HG03025 (cell line): ENCODE measurements around the gene DAZAP1.
A peak's percentile ranks its signal among the peaks of the same experiment; 100 is the strongest.
"Not testable (repeated sequence)": the region's sequence is repeated elsewhere in the genome, so short reads cannot be mapped to it uniquely, and the experiment has no call there.

Experiments
- ATAC-seq: cut with Tn5 transposase; IDR thresholded peaks from one replicate; pipeline ENCODE4 v1.9.1; 2021; ENCODE audit warnings: mild to moderate bottlenecking, moderate library complexity; ENCODE audit not compliant: unreplicated experiment, low FRiP score

DAZAP1 gene

GRCh38 chr19:1469255-1470054 lies 62.1 kb downstream of the DAZAP1 start:
- ATAC-seq, result no peak

- no peak for ATAC-seq
These were observed 62.6 kb downstream of the DAZAP1 start for GRCh38 chr19:1470055-1470304.

DNA sequence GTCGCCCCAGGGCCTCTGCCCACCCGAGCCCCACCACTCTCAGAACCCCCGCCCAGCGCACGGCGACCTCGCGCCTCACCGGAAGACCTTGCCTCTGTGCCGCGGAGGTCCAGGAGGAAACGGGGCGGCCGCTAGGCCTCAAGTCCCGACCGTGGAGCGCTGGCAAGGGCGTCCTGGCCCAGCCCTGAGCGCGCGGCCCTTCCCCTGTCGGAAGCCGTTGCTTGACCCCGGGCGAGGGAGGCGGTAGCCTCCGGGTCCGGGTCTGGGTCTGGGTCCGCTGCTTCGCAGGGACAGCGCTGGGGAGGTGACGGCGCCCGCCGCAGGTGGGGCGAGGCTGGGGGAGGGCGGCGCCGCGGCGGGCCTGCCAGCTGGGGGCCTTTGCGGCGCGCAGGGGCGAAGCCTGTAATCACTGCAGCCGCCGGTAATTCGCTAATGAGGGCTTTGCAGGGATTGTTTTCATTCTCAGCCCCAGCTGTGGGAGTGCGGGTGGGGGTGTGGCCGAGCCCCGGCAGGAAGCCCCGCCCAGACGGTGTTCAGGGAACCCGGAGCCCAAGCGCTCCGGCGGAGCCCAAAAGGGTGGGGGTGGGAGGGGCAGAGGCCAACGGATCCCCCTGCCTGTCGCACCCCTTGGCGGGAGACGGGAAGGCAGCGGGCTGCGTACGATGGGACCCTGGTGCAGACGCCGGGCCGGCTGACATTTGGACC lies 63.1 kb downstream of the DAZAP1 start:
- no peak for ATAC-seq

DNA sequence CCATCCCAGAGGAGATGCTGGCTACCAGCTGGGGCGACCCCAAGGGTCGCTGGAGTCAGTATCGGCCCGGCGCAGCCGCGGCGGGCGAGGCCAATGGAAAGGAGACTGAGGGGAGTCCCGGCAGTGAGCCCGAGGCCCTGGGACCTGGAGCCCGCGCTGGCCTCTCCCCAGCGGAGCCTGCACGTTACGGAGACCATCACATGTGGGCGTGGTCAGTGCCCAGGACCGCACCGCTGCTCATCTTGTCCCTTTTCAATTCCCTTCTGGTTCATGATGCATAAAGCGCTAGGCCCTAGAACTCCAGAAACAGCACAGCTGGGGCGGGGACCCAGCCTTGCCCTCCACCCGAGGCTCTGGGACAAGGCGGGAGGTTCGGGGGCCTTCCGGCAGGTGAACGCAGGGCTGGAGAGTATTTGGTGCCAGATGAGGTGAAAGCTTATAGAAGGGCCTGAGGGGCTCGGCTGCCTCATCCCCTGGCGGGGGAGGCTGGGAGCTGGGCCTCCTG lies 63.7 kb downstream of the DAZAP1 start:
- no peak for ATAC-seq

- no peak for ATAC-seq
These were observed 64.3 kb downstream of the DAZAP1 start for GRCh38 chr19:1471515-1472160.

- ATAC-seq, result no peak
These were observed 65.1 kb downstream of the DAZAP1 start for GRCh38 chr19:1472231-1473084.

DNA sequence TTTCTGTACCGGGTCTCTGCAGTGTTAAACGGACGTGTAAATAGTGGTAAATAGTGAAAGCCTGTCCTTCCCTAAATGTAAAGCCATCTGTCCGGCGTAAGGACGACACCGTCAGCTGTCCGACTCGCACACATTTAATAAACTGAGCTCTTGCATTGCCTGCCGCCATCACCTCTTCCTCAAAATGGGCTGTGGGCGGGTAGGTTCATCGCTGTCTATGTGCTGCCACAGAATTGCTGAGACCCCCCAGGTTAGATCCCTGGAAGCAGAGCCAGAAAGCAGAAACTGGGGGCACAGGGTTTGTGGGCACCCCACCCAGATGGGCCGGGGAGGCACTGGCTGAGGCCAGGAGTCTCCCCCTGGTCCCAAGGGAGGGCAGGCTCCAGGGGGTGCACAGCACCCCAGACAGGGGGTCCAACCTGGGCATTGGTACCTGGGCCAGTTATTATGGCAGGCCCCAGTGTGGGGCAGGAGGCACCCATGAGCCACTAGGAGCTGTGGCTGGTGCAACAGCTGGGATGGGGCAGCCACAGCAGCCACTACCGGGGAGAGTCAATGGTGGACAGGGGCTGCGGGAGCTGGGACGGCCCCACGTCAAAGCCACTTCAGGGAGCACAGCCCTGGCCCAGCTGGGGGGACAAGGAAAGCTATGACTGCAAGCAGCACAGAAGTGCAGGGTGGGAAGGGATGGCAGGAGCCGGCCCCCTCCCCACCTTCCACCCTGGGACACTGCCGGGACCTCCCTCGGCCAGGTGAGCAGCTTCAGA lies 65.9 kb downstream of the DAZAP1 start:
- no peak for ATAC-seq

DNA sequence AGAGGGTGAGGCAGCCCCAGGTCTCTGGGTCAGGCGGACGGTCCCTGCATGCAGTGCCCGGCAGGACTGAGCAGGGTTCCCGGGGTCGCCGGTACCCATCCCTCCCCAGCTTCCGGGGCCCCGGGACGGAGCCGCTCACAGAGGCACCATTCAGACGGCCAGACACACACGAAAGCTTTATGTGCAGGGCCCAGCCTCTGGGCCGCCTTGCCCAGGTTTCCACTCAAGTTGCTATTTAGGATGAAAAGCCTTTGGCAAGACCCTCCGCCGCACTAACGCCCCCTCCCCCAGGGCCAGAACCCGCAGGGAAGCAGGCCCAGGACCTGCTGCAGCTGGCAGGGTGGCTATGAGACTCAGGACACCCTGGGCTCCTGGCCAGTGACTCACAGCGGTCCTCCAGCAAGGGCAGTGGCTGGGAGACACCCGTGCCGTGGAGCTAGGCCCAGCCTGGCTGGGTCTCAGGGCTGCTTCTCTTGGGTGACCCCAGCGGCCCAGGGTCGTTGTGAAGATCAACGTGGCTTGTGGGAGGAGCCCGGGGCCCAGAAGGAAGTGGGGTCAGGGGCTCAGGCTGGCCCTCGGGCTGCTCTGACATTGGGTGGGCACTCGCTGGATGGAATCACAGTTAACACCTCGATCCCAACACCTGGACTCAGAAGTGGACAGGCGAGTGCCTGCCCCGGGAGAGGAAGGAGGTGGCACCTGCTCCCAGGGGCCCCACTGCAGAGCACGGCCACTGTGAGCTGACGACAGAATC lies 66.8 kb downstream of the DAZAP1 start:
- no peak for ATAC-seq

- ATAC-seq, result no peak
These were observed 67.5 kb downstream of the DAZAP1 start for GRCh38 chr19:1474765-1475351.

GRCh38 chr19:1475751-1476437 lies 68.5 kb downstream of the DAZAP1 start:
- no peak for ATAC-seq

- not testable (repeated sequence) for ATAC-seq
These were observed 69.7 kb downstream of the DAZAP1 start for GRCh38 chr19:1477056-1477455.

DNA sequence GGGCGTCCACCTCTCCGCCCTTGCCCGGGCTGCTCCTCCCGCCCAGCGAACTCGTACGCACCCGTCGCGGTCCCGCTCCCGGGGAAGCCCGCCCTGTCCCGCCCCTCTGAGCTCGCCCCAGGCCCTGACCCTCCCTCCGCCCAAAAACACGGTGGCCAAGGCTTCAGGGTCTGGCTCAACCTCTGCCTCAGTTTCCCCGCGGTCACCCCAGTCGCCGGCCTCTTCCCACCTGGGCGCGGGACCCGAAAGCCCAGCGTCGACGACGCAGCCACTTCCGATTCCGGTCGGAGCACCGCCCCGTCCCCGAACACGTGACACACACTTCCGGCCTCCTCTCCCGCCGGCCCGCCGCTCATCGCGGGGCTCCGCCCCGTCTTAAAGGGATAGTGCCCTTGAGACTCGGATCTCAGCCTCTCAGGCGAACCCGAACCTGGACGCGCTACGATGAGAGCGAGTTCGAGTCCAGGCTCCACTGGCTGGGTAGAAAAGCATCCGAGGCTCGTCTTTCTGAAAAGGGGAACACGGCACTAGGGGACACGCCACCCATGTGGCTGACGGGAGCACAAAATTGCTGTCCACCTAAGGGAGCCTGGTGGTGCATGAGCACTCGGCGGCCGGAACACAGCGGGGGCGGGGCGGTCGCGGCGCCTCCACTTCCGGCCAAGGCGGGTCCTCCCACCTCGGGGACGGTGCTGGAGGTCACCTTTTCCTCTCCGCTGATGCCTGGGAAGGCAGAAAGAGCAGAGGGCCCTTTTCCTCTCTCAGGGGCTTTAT lies 71.7 kb downstream of the DAZAP1 start, which contains the start of gene C19orf25:
TSS of gene C19orf25 (minus strand) at position 282 of the 774 bp plus-strand sequence. CDS start 312 bp downstream, outside the sequence.
- ATAC-seq, result peak; percentile 84

GRCh38 chr19:1481224-1481892 lies 74.0 kb downstream of the DAZAP1 start:
- ATAC-seq, result no peak

DNA sequence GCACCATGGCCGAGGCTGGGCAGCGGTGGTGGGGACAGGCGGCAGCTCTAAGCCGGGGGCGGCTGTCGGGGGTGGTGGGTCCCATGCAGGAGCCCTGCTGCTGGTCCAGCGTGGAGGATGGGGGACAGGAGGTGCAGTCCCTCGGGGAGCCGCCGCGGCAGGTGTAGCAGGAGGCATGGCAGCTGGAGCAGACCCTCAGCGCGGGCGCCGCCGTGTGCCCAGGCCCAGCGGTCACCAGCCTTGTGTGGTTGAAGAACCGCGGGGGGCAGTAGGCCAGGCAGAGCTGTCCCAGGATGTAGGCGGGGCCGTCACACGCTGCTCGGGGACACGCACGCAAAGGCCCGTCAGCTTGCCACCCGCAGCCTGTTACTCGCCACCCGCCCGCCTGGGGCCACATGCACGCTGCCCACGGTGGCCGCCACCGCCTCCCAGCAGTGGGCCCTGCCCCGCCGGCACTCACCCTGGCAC lies 74.5 kb downstream of the DAZAP1 start:
- ATAC-seq, result no peak

DNA sequence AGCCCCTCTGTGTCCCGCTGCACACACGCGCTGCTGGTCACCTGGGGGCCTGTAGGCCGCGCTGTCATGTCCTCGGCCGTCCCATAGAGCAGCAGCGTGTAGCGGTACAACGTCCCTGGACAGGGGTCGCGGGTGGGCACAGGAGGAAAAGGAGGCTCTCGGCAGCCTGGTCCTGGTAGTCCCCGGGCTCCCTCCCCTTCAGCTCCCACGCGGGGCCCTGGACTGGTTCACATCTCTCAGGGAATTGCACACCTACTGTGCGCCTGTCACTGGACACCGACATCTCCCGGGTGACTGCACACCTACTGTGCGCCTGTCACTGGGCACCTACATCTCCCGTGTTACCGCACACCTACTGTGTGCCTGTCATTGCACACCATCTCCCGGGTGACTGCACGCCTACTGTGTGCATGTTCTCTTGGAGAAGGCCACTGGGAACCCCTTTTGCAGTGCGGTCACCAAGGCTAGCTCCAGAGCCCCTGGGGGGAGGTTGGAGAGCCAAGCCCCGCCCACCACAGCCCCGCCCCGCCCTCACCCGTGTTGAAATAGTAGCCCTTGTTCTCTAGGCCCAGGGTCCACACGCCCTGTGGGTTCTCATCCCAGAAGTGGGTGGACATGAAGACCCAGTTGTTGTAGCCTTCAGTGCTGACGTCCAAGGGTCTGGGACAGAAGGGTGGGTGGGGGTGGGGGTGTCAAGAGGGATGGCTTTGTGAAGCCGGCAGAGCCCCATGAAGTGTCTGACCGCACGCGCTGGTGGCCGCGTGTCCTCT lies 75.2 kb downstream of the DAZAP1 start:
- ATAC-seq, result no peak
